Endodermal cell (in vitro differentiated cells): Measurements from ENCODE around the gene GUCA1A. TPM values are rescaled to one million over a fixed set of nuclear protein-coding genes. Genes with fewer than 3 reads are reported as not detected.

Experiments used
- DNase-seq: peaks from one replicate; pipeline ENCODE4 v3.0.0-alpha.2; 2017
- H3K27ac ChIP-seq: 2 replicates; pipeline ENCODE4 v1.5.1; 2013; ENCODE audit warnings: mild to moderate bottlenecking, low read depth, low read length, moderate library complexity
- H3K27me3 ChIP-seq: 2 replicates; pipeline ENCODE4 v1.6.1; 2013; ENCODE audit warnings: mild to moderate bottlenecking, low read length, moderate library complexity; ENCODE audit not compliant: insufficient read depth, control insufficient read depth, poor library complexity, severe bottlenecking
- H3K36me3 ChIP-seq: 2 replicates; pipeline ENCODE4 v1.7.0; 2013; ENCODE audit warnings: mild to moderate bottlenecking, low read length, moderate library complexity; ENCODE audit not compliant: control insufficient read depth, insufficient read depth
- H3K4me1 ChIP-seq: one replicate; pipeline ENCODE4 v1.7.0; 2013; ENCODE audit warnings: low read length; ENCODE audit not compliant: control insufficient read depth, insufficient read depth
- H3K4me3 ChIP-seq: 2 replicates; pipeline ENCODE4 v1.5.1; 2013; ENCODE audit warnings: mild to moderate bottlenecking, low read length, moderate library complexity
- H3K9ac ChIP-seq: 2 replicates; pipeline ENCODE4 v1.6.1; 2013; ENCODE audit warnings: mild to moderate bottlenecking, low read length, moderate library complexity; ENCODE audit not compliant: poor library complexity, severe bottlenecking; ENCODE audit errors: extremely low read depth
- H3K9me3 ChIP-seq: 2 replicates; pipeline ENCODE4 v1.6.1; 2013; ENCODE audit warnings: mild to moderate bottlenecking, low read length, moderate library complexity; ENCODE audit not compliant: control insufficient read depth
- H3K27ac Mint-ChIP-seq: 2 replicates; pipeline ENCODE4 v1.8.0; 2020; ENCODE audit warnings: mixed read lengths
- H3K27me3 Mint-ChIP-seq: 2 replicates; pipeline ENCODE4 v1.8.0; 2021; ENCODE audit warnings: mild to moderate bottlenecking, mixed read lengths; ENCODE audit not compliant: insufficient read depth
- H3K36me3 Mint-ChIP-seq: 2 replicates; pipeline ENCODE4 v1.8.0; 2020; ENCODE audit warnings: low read depth, mixed read lengths
- H3K4me1 Mint-ChIP-seq: 2 replicates; pipeline ENCODE4 v1.8.0; 2020; ENCODE audit warnings: mixed read lengths
- H3K4me3 Mint-ChIP-seq: 2 replicates; pipeline ENCODE4 v1.8.0; 2020; ENCODE audit warnings: mild to moderate bottlenecking, moderate library complexity, mixed read lengths
- H3K9me3 Mint-ChIP-seq: 2 replicates; pipeline ENCODE4 v1.8.0; 2020; ENCODE audit warnings: mild to moderate bottlenecking, mixed read lengths
- CTCF ChIP-seq: fragments of 200-600 bp; sonication (generic); conservative IDR thresholded peaks from 2 replicates; pipeline ENCODE4 v1.5.0; 2021; ENCODE audit warnings: antibody characterized with exemption, mild to moderate bottlenecking
- WGBS, 2 experiments: methylation state at CpG; one replicate each; pipeline versions ENCODE4 v1.1.5 to v1.1.7; 2013; ENCODE audit warnings: missing lambda C conversion rate in 2 of 2, mixed read lengths in 1 of 2; ENCODE audit not compliant: insufficient coverage in 1 of 2, insufficient read length in 1 of 2; 5-methylcytosine and 5-hydroxymethylcytosine counted together
- total RNA-seq, 2 donors: library from RNA; stranded (reverse); fragmentation: NEBNext Ultra II Directional in 1 of 2; extraction: Animal tissue kit (Norgen Biotek cat#: 25700) in 1 of 2; gene quantifications; 2 replicates in 1 of 2; 3 replicates in 1 of 2; pipeline ENCODE4 v1.2.1, GENCODE V29; 2021

Gene GUCA1A
- total RNA-seq, 2 donors from 2014 or later = 3.9 to 4.4 TPM

GRCh38 chr6:42227173-42227850 lies 54.1 kb downstream of the GUCA1A start:
- no peaks in the 10 kb centered on the region for H3K27me3 ChIP-seq
- H3K36me3 ChIP-seq = no peaks in the 10 kb centered on the region
- no peaks in the 10 kb centered on the region for H3K27me3 Mint-ChIP-seq
- no peaks in the 10 kb centered on the region for H3K9me3 Mint-ChIP-seq
- peaks cover 9% of the 10 kb centered on the region for H3K4me1 ChIP-seq
- no peaks in the 10 kb centered on the region for H3K9me3 ChIP-seq
- H3K4me3 Mint-ChIP-seq = no peak overlapping the region
- TF ChIP-seq CTCF = no peak
- peaks cover 9% of the 10 kb centered on the region for H3K4me1 Mint-ChIP-seq
- no peaks in the 10 kb centered on the region for H3K36me3 Mint-ChIP-seq
- no peak overlapping the region for H3K9ac ChIP-seq
- no peak overlapping the region for H3K27ac ChIP-seq
- no peak overlapping the region for H3K27ac Mint-ChIP-seq
- DNase-seq = no peak
- no peak overlapping the region for H3K4me3 ChIP-seq
- WGBS, 2 experiments = 88 to 92% methylated on average over 8 to 9 of the region's 9 CpGs

GRCh38 chr6:42228305-42228704 lies 55.1 kb downstream of the GUCA1A start:
- WGBS, 2 experiments = 95% methylated on average over 12 to 15 of the region's 15 CpGs
- peaks cover 9% of the 10 kb centered on the region for H3K4me1 ChIP-seq
- no peaks in the 10 kb centered on the region for H3K36me3 ChIP-seq
- Mint-ChIP-seq H3K27me3 (no peaks in the 10 kb centered on the region), H3K9me3 (no peaks in the 10 kb centered on the region), H3K27ac (no peak overlapping the region), H3K4me1 (peaks cover 9% of the 10 kb centered on the region), H3K4me3 (no peak overlapping the region), H3K36me3 (peaks cover 2% of the 10 kb centered on the region)
- H3K27me3 ChIP-seq = no peaks in the 10 kb centered on the region
- H3K4me3 ChIP-seq = no peak overlapping the region
- TF ChIP-seq CTCF = no peak
- H3K9me3 ChIP-seq = no peaks in the 10 kb centered on the region
- H3K27ac ChIP-seq = no peak overlapping the region
- no peak for DNase-seq
- H3K9ac ChIP-seq = no peak overlapping the region

Other genes starting within 250 kb of the GUCA1A start
- 10 to 100 TPM in 1 of 2 donors, 1 to 10 TPM in 1; 8.5 to 11.7 TPM for gene CCND3, start 231.6 kb upstream of the GUCA1A start, total RNA-seq
- gene TAF8, start 122.8 kb upstream of the GUCA1A start, total RNA-seq = 10 to 100 TPM; 27.9 to 31.0 TPM
- gene C6orf132, start 30.7 kb upstream of the GUCA1A start, total RNA-seq = 10 to 100 TPM; 23.4 to 24.4 TPM
- 1 to 10 TPM in 1 of 2 donors, under 1 TPM in 1; 0.33 to 3.1 TPM for gene GUCA1B, start 21.6 kb downstream of the GUCA1A start, total RNA-seq
- gene MRPS10, start 44.5 kb downstream of the GUCA1A start, total RNA-seq = 10 to 100 TPM; 33.4 to 39.6 TPM